Retinal pigment epithelial cell (primary cell): Measurements from ENCODE around the gene STK10.

Experiments
- DNase-seq: peaks from one replicate; pipeline ENCODE4 v3.0.0-alpha.2; 2010; ENCODE audit warnings: low read depth
- H3K4me3 ChIP-seq: 2 replicates; pipeline ENCODE4 v1.5.1; 2011; ENCODE audit warnings: mild to moderate bottlenecking, low read length, control low read depth, moderate library complexity
- CTCF ChIP-seq: conservative IDR thresholded peaks from 2 replicates; pipeline ENCODE4 v1.5.1; 2011; ENCODE audit warnings: low read depth, low read length, control low read depth, inconsistent platforms

STK10 gene

DNA sequence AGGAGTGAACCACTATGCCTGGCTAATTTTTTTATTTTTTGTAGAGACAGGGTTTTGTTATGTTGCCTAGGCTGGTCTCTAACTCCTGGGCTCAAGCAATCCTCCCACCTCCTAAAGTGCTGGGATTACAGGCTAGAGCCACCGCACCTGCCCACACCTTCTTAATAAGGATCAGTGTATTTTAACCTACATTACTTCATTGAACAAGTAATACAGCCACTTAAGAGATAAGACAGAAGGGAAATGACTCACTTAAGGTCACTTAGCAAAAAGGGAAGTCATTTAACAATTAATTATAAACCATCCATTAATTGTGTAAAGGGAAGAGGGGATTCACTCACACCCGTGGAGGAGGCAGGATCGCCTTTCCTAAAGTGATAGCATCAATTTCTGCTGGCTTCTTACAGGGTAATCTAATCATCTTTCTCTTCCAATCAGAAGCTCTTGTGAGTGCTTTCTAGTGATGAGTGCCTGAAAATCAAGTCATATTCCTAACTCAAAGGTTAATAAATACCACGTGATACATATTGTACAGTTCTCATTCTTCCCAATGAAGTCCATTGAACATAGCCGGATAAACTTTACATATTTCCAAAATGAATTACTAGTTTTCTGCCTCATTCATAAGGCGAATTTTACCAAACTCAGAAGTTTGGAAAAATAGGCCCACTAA is 185.0 kb downstream of the STK10 start:
- no peak overlapping the region for H3K4me3 ChIP-seq
- no peak for DNase-seq
- no peak for TF ChIP-seq CTCF

- no peak for DNase-seq
- H3K4me3 ChIP-seq: no peak overlapping the region
- peak; percentile 66 for TF ChIP-seq CTCF
These were observed 185.7 kb downstream of the STK10 start for GRCh38 chr5:172002310-172002709.

DNA sequence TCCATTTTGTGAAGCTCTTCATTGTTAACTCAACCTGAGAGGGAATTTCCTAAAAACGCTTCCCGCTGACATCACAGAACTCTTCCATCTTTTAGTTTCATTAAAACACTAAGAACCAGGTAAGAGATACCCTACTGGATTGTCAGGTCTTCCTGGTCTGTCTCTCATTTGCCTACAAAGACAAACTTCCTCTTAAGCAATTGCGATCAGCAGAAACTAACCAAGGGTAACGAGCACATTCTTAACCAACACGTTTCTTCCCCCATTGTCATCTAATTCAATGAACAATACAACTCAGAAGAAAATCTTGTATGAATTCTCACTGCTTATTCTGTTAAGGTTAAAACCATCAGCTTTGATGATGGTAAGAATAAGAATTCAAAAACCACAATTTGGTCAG is 188.1 kb downstream of the STK10 start:
- TF ChIP-seq CTCF: no peak
- H3K4me3 ChIP-seq: no peak overlapping the region
- no peak for DNase-seq

- TF ChIP-seq CTCF: no peak
- no peak overlapping the region for H3K4me3 ChIP-seq
- no peak for DNase-seq
These were observed 188.9 kb downstream of the STK10 start for GRCh38 chr5:171999100-171999499.

DNA sequence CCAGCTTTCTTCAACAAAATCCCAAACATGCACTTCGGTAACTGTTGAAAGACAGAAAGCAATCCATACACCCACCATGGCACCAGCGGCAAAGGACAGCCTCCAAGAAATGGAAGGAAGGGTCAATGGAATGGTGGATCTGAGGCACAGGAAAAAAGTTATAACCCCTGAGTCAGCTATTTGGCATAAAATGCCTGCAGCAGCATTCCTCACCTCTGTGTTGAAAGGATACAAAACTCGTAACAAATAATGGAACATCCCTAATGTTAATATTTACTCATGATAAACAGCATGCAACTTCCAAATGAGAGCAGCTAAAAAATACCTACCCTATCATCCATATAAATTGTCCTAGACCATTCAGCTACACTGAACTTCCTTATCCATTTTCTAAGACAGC is 191.0 kb downstream of the STK10 start:
- no peak overlapping the region for H3K4me3 ChIP-seq
- no peak for TF ChIP-seq CTCF

DNA sequence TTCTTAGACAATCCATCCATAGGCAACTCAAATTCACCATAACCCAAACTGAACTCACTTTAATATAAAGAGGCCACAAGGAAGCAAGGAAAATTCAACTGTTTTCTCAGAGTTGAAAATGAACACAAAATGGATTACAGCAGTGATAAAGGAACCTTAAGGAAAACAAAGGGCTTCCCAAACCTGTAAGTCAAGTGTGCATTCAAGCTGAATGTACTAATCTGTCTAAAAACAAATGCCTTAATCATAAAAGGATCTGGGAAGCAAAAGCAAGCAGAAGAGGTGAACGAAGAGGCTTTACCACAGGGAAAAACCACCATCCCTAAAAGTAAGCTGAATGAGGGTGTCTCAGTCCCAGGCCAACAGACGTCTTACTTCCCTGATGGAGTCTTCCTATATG is 195.2 kb downstream of the STK10 start:
- no peak for TF ChIP-seq CTCF
- DNase-seq: no peak
- H3K4me3 ChIP-seq: no peak overlapping the region

More for the DNA sequence above, 191.0 kb downstream of the STK10 start:
- no peak for DNase-seq

DNA sequence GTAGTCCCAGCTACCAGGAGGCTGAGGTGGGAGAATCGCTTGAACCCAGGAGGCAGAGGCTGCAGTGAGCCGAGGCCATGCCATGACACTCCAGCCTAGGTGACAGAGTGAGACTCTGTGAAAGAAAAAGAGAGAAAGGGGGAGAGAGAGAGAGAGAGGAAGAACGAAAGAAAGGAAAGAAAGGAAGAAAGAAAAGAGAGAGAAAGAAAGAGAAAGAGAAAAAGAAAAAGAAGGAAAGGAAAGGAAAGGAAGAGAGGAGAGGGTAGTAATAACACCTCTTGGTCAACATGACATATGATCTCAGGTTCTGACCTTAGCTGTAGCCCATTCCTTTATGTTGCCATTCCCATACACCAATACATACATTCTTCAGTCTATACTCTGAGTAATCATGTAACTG is 195.7 kb downstream of the STK10 start:
- DNase-seq: no peak
- H3K4me3 ChIP-seq: no peak overlapping the region
- TF ChIP-seq CTCF: no peak
